T follicular helper cell (primary cell): ENCODE data around the gene IFNL4.
"Not testable (repeated sequence)": the region's sequence is repeated elsewhere in the genome, so short reads cannot be mapped to it uniquely, and the experiment has no call there.

Experiments used
- DNase-seq: peaks from one replicate; pipeline ENCODE4 v3.0.0-alpha.2; 2020; ENCODE audit warnings: low read depth
- total RNA-seq, 2 experiments: gene quantifications; one replicate each; lab custom pipeline; 2026; lab: John Stamatoyannopoulos, UW

Gene IFNL4
- total RNA-seq: 0 to 0.04 reads per million in 2 experiments

DNA sequence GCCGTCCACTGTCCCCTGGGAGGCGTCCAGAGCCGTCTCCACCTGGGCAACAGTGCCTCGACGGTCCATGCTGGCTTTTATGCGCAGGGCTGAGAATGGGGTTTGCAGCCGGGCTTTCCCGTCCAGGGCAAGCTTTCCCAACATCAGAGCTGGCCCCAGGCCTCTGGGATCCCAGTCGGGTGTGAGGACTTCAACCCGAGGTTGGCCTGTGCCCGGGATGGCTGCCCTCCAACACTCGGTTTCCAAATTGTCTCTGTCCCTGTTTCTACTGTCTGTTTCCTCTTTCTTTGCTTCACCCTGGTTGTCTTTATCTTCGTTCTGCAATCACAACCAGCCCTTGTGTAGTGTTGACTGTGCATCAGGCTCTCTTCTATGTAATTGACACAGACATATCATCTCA is at the start of gene IFNL4:
IFNL4 (minus strand) TSS at position 51 of the 400 bp plus-strand sequence.
- DNase-seq: no peak

DNA sequence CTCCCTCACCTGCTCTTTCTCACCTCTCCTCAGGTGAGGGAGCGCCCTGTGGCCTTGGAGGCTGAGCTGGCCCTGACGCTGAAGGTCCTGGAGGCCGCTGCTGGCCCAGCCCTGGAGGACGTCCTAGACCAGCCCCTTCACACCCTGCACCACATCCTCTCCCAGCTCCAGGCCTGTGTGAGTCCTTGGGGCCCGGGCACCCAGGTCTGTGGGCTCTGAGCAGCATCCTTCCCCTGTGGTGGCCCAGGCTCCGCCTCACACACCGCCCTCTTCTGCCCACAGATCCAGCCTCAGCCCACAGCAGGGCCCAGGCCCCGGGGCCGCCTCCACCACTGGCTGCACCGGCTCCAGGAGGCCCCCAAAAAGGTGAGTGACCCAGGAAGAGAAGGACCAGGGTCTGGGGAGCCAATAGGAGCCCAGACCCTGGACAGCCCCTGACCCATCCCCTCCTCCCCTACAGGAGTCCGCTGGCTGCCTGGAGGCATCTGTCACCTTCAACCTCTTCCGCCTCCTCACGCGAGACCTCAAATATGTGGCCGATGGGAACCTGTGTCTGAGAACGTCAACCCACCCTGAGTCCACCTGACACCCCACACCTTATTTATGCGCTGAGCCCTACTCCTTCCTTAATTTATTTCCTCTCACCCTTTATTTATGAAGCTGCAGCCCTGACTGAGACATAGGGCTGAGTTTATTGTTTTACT is 49.4 kb upstream of the IFNL4 start:
- no peak for DNase-seq

DNA sequence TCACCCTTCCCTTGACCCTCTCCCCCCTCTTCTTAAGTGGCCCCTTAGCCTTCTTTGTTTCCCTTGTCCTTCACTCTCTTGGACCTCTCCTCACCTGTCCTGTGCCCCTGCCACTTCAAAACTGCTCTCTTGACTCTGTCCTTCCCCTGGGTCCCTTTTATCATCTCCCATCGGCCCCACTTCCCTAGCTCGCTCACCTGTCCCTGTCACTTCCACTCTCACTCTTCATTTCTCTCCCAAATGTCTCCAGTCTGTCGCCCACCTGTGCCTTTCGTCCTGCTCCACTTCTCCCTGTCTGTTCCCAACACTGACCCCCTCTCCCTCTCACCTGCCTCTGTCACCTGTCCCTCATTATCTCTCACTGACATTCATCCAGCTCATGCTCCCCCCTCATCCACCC is 48.2 kb upstream of the IFNL4 start:
- no peak for DNase-seq

DNA sequence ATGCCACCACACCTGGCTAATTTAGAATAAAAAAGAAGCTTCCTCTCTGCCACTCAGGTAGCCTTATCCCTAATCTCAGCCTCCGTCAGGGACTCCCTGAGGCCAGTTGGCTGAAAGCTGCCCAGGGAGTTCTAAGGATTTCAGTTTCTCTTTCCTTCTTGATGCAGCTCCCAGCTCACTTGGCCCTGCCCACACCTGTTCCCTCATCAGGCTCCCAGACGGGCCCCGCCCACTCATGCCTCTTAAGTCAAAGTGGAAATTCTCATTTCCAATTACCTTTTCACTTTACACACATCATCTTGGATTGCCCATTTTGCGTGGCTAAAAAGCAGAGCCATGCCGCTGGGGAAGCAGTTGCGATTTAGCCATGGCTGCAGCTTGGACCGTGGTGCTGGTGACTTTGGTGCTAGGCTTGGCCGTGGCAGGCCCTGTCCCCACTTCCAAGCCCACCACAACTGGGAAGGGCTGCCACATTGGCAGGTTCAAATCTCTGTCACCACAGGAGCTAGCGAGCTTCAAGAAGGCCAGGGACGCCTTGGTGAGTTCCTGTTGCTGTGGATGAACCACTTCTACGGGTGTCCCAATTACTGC is 47.5 kb upstream of the IFNL4 start, which contains the start of gene IFNL1:
IFNL1 (plus strand) TSS at position 353 of the 591 bp plus-strand sequence; CDS start at position 368, 15 bp downstream.
- no peak for DNase-seq

DNA sequence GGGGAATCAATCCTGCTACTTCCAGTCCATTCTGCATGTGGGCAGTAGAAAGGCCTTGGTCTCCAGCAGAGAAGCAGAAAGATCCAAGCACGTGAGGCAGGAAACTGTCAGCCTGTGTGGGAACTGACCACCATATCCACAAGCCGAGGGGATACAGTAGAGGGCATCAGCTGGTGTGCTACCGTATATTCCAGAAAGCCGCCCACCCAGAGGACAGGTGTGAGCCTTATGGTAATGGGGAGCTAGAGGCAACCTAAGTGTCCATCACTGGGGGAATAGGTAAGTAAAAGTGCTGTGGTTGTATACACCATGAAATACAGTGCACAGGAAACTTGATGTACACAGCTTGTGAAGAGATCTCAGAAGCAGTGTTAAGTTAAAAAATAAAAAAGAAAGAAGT is 44.7 kb upstream of the IFNL4 start:
- no peak for DNase-seq

DNA sequence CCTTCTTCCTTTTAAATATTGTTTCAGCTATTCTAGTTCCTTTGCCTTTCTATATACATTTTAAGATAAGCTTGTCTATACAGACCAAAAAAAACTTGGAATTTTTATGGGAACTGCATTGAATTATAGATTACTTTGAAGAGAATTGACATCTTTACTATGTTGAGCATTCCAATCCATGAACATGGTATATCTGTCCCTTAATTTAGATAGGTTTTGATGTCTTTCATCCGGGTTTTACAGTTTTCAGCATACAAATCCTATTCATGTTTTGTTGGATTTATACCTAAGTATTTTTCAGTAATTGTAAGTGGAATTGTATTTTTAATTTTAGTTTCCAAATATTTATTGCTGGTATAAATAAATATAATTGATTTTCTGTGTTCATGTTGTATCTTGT is 35.4 kb upstream of the IFNL4 start:
- DNase-seq: no peak

DNA sequence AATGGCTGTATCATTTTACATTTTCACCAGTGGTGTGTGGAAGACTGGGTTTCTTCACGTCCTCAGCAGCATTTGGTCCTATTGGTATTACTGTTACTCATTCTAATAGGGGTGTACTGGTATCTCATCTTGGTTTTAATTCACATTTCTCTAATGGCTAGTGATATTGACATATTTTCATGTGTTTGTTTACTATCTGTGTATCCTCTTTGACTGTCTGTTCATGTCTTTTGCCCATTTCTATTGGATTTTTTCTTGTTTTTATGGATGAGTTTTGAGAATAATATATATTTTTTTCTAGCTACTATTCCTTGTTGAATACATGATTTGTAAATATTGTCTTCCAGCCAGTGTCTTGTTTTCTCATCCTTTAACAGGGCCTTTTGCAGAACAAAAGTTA is 33.4 kb upstream of the IFNL4 start:
- no peak for DNase-seq

DNA sequence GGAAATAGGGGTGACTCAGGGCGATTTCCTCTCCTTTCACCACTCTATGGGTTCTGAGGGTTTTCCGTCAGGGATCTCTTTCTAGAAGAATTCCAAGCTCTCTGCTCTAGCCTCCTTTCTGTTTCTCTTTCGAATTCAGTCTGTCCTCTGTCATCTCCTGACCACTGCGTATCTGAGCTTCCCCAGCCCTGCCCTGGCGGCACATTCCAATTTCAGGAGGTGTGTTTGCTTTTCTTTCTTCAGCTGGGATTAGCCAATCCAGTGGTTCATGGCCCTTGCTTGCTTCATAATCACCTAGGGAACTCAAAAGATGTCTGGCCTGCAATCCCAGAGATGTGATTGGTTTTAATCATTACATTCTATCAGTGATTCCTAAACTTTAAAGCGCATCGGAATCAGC is 28.9 kb upstream of the IFNL4 start:
- DNase-seq: no peak

DNA sequence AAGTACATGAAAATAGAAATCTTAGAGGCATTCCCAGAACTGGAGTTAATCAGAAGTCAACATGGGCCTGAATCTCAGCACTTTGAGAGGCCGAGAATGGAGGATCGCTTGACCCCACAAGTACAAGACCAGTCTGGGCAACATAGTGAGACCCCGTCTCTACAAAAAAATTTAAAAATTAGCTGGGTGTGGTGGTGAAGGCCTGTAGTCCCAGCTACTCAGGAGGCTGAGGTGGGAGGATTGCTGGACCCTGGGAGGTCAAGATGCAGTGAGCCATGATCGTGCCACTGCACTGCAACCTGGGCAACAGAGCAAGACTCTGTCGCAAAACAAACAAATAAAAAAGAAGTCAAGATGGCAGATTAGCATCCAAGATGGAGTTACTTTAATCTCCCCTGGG is 28.1 kb upstream of the IFNL4 start:
- no peak for DNase-seq

DNA sequence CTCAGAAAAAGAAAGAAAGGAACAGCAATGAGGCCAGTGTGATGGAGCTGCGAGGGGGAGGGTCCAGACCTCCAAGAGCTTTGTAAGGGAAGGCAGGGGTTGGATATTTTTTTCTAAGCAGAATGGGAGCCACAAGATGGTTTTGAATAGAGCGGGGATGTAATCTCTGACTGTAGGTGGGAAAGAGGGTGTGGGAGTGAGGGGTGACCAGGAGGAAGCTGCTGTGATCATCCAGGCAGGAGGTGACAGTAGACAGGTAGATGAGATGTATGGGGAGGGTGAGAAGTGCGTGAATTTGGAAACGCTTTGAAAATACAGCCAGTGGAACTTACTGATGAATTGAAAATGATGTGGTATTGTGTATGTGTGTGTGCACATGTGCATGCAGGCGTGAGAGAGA is 26.9 kb upstream of the IFNL4 start:
- no peak for DNase-seq

DNA sequence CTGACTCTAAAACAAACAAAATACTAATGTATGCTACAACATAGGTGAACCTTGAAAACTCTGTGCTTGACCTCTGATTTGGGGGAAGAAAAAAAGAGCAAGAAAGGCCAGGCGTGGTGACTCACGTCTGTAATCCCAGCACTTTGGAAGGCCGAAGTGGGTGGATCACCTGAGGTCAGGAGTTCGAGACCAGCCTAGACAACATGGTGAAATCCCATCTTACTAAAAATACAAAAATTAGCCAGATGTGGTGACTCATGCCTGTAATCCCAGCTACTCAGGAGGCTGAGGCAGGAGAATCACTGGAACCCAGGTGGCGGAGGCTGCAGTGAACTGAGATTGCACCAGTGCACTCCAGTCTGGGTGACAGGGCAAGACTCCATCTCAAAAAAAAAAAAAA is 25.2 kb upstream of the IFNL4 start:
- DNase-seq: not testable (repeated sequence)

DNA sequence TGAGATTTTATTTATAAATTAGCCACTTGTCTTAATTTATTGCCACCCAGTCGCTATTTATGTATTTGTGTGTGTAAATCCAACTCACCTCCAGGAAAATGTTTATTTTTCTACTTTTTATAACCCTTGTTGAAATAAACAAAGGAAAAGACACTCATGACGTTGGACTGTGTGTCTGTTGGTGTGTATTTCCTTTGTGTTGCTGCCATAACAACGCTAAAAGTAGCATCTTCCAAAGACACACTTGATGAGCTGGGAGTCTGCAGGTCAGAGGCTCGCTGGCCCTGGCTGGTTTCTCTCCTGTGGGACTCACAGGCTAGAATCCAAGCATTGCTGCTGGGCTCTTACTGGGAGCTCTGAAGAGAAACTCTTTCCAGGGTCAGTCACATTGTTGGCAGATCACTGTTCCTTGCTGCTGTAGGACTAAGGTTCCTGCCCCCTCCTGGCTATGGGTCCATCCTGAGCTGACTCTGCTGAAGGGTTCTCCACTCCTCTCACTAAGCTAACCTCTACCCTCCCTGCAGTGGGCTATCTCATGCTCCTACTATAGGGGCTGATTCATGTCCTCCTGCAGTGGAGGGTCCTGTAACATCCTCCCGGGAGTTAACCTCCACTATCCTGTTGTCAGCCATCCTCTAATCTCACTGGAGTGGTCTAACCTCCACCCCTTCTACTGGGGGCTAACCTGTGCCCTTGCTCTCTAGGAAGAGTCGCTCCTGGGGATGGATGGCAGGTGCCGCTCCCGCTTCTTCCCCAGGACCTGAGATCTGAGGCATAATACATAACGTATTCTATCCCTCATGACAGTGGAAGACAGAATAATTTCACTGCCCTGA is 21.6 kb upstream of the IFNL4 start:
- no peak for DNase-seq

DNA sequence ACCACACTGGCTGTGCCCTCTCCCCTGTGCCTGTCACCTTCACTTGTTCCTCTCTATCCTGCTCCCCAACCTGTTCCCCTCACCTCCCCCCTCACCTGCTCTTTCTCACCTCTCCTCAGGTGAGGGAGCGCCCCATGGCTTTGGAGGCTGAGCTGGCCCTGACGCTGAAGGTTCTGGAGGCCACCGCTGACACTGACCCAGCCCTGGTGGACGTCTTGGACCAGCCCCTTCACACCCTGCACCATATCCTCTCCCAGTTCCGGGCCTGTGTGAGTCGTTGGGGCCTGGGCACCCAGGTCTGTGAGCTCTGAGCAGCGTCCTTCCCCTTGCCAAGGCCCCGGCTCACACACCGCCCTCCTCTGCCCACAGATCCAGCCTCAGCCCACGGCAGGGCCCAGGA is 20.7 kb upstream of the IFNL4 start:
- not testable (repeated sequence) for DNase-seq

DNA sequence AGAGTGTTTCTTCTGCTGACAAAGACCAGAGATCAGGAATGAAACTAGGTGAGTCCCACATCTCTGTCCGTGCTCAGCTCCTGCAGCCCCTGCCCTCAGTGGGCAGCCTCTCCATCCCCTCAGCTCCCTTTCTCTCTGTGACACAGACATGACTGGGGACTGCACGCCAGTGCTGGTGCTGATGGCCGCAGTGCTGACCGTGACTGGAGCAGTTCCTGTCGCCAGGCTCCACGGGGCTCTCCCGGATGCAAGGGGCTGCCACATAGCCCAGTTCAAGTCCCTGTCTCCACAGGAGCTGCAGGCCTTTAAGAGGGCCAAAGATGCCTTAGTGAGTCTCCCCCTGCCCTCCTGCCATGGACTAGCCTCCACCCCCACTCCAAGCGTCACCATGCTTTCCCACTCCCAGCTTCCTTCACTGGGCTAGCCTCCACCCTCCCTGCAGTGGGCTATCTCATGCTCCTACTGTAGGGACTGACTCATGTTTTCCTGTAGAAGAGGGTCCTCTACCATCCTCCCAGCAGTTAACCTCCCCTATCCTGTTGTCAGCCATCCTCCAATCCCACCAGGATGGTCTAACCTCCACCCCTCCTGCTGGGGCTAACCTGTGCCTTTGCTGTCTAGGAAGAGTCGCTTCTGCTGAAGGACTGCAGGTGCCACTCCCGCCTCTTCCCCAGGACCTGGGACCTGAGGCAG is 20.0 kb upstream of the IFNL4 start:
- DNase-seq: not testable (repeated sequence)

DNA sequence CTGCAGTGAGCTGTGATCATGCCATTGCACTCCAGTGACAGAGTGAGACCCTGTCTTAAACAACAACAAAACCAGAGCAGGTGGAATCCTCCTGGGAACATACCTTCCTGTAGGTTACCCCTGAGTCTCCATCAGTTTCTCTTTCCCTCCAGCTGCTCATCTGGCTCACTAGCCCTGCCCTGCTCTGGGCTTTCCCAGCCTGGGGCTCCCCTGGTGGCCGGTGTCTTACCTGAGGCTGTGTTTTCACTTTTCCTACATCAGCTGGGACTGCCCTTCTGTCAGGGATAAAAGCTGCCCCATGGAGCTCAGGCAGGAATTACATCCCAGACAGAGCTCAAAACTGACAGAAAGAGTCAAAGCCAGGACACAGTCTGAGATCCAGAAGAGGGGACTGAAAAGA is 19.4 kb upstream of the IFNL4 start, which contains the start of gene IFNL2:
IFNL2 (plus strand) TSS at position 312 of the 400 bp plus-strand sequence. CDS start 173 bp downstream, outside the sequence.
- not testable (repeated sequence) for DNase-seq

DNA sequence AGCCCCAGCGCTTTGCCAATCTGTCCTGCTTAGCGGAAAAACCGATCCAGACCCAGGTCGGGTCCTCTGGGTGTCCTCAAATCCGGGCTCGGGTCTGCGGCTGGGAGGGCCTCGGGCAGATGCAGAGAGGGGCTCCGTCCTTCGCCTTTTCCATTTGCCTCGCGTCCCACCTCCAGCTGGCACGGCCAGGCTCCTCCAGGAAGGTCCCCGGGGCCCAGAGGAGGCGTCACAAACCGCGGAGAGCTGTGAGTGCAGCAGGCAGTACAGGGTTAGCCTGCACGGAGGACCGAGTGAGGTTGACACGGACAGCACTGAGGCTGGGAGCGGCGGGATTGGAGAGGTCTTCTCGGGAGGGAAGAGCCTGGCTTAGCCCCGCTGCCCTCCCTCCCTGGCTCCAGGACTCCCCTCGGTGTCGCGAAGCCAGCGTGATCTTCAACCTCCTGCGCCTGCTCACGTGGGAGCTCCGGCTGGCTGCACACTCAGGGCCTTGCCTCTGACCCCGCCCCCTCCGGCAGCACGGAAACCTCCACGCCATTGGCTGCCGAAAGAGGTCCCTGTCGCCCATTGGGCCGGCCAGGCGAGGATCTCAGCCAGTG is 16.8 kb upstream of the IFNL4 start:
- no peak for DNase-seq

DNA sequence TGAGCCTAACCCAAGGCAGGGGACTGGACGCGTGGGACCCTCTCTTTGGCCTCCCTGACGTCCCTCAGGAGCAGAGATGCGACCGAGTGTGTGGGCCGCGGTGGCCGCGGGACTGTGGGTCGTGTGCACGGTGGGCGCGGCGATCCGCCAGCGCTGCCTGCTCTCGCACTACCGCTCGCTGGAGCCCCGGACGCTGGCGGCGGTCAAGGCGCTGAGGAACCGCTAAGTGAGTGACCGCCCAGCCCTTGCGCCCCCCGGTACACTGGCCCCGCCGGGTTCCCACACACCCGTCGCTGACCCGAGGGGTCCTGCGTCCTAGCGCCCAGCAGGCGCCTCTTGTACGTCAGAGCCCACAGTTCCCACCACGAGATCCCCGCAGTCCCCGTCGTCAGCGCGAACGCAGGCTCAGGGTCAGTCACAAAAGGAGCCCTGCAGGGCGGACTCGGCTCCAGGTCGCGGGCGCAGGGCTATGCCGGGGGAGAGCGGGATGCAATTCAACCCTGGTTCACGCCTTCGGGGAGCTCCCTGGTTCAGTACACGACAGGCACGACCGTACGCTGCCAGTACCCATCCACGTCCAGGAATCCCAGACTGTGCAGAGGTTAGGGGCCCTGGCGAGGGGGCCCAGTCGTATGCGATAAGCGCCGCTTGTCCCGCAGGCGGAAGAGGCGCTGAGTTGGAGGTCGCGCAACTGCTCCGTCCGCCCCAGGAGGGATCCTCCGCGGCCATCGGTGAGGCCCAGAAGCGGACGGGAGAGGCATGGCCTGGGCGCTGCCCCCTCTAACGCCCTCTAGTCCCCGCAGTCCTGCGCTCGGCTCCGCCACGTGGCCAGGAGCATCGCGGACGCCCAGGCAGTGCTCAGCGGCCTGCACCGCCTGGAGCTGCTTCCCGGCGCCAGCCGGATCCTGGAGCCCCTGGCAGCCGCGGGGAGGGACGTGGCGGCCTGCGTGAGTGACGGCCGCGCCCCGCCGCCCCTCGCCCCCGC is 15.9 kb upstream of the IFNL4 start:
- no peak for DNase-seq

DNA sequence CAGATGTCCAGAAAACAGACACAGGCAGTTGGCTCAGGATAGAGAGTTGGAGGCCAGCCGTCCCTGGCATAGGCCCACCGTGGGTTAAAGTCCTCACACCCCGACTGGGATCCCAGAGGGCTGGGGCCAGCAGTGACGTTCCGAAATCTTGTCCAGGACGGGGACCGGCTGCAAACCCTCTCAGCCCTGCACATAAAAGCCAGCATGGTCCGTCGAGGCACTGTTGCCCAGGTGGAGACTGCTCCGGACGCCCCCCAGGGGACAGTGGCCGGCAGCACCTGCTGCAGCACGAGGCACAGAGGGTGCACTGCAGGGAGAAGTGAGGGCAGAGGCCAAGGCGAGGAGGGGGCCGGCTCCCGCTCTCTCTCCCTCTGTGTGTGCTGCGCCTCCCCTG is 15.3 kb upstream of the IFNL4 start:
- no peak for DNase-seq

DNA sequence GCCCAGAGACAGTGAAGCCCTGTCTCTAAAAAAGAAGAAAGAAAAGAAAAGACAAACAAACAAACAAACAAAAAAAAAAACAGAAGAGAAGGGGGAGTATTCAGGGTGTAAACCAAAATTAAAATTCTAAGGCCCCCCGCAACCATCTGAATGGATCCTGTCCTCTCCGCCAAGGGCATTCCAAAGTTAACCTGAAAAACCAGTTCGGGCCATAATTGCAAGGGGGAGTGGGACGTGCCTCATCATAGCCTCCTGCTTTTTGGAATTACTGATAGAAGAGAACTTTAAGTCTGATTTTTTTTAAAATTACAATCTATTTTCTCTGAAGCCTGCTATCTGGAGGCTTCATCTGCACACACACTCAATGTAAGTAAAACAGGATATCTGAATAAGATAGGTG is 13.8 kb upstream of the IFNL4 start:
- no peak for DNase-seq

DNA sequence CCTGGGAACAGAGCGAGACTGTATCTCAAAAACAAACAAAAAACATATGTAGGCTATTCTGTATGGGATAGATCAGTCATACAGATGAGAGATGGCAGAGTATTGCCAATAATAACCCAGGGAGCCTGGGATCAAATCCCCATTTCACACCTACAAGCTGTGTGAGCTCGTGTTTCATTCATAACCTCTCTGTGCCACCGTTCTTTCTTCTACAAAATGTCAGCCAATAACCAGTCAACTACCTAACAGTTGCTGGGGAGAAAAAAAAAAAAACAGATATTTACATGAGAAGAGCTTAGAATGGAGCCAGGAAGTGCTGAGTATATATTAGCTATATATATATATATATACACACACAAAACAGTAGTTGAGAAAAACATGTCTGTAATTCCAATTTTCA is 13.0 kb upstream of the IFNL4 start:
- DNase-seq: no peak
